ENCODE results near the gene ZNF428.
"Not testable (repeated sequence)": the region's sequence is repeated elsewhere in the genome, so short reads cannot be mapped to it uniquely, and the experiment has no call there.

ZNF428 gene, protein sequence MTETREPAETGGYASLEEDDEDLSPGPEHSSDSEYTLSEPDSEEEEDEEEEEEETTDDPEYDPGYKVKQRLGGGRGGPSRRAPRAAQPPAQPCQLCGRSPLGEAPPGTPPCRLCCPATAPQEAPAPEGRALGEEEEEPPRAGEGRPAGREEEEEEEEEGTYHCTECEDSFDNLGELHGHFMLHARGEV

DNA sequence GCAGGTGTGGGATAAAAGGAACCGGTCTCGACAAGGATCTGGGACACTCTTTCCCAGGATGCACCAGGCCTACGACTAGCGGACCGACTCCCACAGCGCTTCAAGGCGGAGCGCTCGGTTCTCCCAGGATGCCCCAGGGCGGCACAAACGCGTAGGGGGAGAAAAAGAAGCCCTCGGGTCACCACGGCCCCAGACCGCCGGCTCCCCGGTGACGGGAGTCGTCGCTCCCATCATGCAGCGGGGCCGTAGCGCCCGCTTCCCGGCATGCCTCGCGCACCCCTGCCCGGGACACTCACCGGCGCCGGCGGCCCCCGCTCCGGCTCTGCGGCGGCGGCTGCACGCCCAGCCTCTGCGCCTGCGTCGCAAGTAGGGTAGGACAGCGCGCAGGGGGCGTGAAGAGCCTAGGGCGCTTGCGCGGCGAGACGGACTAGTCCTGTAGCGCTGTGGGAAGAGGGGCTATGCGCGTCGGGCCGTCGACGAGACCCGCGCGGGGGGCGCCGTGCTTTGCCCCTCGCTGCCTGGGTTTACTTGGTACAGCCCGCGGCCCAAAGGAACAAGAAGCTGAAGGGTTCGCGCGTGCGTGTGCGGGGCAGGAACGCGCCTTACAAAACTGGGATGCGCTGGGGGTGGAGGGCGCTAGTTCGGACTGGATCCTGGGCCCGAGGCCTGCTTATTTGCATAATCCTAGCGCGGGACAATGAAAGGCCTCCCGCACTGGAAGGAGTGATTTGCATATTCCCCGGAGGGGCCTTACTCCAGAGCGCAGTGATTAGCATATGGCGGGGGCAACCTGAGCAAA lies at the start of gene ZNF428:
TSS of gene ZNF428 (minus strand) at position 368 of the 799 bp plus-strand sequence. CDS start 5,325 bp downstream, outside the sequence.
- peak; percentile 84 for DNase-seq

DNA sequence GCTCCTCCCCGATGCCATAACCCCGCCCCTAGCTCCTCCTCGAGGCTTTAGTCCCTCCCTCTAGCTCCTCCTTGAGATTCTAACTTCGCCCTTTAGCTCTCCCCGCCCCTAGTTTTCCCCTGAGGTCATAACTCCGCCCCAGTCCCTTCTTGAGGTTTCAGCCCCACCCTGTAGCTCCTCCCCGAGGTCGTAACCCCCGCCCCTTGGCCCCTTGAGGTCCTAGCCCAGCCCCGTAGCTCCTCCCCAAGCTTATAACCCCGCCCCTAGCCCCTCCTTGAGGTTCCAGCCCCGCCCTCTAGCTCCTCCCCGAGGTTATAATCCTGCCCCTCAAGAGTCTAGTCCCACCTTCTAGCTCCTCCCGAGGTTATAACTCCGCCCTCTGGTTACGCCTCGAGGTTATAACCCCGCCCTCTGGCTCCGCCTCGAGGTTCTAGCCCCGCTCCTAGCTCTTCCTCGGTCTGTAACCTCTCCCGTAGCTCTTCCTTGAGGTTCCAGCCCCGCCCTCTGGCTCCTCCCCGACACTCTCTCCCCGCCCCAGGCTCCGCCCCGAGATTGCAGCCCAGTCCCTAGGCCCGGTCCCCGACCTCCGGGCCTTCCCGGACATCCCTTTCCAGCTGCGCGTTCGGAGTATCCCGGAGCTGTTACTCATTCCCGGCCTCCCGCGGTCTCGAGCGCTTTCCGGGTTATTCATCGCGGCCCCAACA lies 49.1 kb upstream of the ZNF428 start:
- DNase-seq: peak; percentile 91

DNA sequence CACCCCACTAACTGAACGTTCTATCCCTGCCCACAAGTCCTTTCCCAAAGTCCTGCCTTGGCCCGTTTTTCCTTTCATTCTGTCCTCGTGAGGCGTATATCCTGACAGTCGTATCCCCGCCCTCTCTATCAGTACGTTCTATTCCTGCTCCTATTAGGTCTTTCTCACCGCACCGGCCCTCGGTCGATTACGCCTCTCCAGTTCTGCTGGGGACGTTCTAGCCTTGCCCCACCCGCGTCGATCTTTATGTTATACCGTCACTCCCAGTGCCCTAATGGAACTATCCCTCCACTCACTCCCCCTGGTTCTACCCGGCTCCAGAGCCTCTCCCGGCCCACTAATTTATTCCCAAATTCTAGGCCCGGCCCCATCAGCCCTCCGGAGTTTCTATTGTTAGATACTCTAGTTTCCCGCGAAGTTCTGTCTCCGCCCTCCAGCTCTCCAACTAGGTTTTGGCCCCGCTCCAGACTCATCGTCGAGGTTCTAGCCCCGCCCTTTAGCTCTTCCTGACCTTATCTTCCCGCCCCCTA lies 48.5 kb upstream of the ZNF428 start:
- peak; percentile 17 for DNase-seq

DNA sequence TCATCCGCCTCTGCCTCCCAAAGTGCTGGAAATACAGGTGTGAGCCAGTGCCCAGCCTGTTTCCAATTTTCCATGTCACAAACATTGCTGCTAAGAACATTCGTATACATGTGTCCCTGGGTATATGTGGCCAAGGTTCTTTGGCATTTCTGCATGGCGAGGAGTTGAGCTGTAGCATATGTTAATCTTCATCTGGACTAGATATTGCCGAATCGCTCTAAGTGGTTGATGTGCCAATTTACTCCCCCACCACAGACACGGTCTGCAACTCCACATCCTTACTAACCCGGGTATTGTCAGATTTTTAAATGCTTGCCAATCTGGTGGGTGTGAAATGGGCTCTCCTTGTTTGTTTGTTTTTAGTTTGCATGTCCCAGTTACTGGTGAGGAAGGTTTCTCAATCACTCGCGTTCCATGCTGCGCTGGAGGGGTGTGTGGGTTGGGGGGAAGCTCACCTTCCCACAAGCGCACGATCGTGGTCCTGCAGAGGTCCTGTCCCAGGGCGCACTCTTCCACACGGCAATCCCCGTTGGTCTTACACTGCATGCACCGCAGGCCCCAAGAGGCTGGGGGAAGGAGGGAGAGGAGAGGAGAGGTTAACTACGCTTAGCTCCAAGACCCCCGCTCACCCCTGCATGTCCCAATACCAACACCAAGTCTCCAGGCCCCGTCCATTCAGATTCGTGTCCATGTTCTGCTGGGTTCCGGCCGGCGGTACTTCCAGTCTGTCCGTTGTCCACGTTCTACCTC lies 47.9 kb upstream of the ZNF428 start:
- peak; percentile 17 for DNase-seq

DNA sequence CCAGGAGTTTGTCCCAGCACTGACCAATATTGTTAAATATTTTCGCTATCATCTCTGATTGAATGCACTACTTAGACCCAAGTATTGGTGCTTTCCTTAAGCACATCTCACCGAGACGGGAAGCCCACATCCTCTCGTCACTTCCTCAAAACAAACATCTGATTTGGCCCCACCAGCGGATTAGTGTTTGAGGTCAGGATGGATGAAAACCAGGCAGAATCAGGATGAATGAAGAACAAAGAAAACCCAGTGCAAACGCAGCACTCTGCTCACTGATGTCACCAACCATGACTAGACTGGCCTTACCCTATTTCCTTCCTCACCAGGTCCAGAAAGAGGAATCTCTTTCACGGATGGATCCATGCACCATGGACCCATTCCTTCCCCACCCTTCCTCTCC lies 44.6 kb upstream of the ZNF428 start:
- DNase-seq: no peak

DNA sequence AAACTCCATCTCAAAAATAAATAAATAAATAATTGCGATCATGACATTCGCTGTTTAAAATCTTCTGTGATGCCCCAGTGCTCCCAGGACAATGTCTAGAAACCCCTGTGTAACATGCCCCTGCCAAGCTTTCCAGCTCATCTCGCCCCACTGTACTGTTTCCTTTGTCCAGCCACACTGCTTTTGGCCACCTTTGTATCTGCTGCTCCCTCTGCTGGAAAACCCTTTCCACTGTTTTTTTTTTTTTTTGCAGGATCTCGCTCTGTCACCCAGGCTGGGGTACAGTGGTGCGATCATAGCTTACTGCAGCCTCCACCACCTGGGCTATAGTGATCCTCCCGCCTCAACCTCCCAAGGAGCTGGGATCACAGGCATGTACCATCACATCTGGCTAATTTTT lies 43.1 kb upstream of the ZNF428 start:
- no peak for DNase-seq

DNA sequence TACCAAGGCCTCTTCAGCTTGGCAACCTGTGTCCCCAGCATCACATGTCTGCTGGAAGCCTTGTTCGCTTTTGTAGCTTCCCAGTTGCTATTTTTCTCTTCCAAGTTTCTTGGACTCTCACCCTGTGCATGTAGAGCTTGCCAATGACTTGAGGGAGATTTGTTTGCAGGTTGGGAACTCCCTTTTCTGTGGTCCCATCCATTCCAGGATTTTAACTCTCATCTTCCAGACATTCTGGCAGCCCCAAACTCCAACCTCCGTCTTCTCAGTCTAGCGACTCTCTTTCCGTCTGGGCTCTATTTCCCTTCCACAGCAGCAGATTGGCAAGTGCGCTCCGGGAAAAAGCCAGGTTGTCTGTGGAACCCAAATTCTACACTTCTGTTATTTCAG lies 41.5 kb upstream of the ZNF428 start:
- DNase-seq: no peak

DNA sequence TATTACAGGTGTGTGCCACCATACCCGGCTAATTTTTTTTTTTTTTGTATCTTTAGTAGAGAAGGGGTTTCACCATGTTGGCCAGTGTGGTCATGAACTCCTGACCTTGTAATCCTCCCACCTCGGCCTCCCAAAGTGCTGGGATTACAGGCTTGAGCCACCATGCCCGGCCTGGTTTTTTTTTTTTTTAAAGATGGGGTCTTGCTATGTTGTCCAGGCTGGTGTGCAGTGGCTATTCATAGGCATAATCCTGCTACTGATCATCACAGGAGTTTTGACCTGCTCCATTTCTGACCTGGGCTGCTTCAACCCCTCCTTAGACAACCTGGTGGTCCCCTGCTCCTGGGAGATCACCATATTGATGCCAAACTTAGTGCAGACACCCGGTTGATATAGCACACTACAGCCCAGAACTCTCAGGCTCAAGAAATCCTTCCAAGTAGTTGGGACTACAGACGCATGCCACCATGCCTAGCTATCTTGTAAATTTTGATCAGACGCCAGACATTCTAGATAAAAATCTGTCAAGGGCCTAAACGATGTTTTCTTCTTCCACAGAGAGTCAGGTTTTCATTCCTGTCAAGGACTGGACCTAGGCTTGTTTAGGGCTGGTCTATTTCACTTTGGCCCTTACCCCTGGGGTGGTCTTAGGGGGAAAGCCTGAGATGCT lies 41.0 kb upstream of the ZNF428 start:
- DNase-seq: no peak

DNA sequence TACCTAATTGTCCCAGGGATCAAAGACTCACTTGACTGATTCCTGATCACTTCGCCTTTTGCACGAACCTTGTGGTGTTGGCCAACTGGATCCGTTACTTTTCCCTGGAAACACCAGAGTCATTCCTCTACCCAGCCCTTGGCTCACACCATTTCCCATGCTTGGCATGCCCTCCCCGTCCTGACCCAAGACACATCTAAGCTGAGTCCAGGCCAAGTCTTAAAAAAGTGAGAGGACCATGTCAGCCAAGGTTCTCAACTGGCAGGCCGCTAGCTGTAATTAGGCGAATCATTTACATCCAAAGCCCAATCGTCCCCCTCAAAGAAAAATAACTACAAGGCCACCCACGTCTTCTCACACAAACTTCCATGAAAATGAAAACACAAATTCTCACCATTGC lies 39.1 kb upstream of the ZNF428 start:
- no peak for DNase-seq

DNA sequence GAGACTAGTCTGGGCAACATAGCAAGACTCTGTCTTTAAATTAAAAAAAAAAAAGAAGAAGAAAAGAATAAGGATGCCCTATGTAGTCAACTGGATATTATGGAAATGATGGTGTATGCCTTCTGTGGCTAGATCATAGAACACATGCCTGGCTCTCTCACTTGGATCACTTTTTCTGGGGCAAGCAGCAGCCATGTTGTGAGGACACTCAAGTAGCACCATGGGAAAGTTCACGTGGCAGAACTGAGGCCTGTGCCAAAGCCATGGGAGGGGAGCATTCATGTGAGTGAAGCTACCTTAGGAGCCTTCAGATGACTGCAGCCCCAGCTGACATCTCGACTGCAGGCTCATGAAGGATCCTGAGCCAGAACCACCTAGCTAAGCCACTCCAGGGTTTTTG lies 38.6 kb upstream of the ZNF428 start:
- no peak for DNase-seq

DNA sequence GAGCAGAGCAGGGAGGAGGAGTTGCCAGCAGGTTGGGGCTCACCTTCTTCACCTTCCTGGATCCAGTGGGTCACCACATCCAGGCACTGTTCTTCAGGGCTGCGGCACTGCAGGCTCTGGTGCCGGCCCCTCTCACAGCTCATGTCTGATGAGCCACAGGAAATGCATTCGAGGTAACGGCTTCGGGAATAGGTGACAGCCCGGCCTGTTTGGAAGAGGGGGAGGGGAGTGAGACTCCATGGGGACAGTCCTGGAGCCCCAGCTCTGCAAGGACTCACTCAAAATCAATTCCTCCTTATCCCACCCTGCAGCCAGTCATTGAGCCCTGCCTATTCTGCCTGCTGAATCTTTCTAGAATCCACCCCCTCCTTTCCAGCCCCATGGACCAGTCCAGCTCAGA lies 37.0 kb upstream of the ZNF428 start:
- DNase-seq: no peak

DNA sequence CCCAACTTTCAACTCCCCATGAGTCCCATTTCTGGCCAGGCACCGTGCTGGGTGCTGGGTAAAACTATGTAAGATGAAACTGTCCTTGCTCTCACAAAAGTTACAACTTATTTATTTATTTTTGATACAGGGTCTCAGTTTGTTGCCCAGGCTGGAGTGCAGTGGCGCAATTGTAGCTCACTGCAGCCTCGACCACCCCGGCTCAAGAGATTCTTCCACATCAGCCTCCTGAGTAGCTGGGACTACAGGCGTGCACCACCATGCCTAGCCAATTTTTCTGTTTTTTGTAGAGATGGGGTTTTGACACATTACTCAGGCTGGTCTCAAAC lies 33.1 kb upstream of the ZNF428 start:
- no peak for DNase-seq

DNA sequence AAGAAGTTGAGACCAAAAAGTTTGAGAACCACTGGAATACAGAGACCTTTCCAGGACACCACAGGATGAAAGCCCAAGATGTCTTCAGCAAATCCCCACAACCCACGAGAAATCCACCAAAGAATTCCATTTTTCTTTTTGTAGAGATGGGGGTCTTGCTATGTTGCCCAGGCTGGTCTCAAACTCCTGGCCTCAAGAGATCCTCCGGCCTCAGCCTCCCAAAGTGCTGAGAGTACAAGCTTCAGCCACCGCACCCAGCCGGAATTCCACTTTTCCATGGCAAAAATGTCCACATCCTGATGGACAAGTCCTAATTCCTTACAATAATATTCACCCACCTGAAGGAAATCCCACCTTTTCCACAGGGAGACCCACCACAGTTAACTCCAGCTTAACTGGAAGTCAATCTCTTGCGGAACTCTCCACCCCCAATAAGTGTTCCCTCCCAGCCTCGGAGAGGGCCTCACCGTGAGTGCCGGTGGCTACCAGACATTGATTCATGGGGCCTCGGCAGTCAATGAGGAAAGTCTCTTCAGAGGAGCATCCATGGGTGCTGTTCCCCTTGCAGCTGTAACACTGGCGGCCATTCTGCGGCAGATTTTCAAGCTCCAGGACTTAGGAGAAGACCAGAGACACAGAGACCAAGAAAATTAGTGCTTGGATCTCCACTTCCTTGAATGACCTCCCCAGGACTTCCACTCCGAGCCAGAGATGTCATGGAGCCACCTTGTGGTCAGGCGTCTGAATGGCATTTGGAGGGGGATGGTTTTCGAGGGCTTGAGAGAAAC lies 32.5 kb upstream of the ZNF428 start:
- DNase-seq: peak; percentile 32

DNA sequence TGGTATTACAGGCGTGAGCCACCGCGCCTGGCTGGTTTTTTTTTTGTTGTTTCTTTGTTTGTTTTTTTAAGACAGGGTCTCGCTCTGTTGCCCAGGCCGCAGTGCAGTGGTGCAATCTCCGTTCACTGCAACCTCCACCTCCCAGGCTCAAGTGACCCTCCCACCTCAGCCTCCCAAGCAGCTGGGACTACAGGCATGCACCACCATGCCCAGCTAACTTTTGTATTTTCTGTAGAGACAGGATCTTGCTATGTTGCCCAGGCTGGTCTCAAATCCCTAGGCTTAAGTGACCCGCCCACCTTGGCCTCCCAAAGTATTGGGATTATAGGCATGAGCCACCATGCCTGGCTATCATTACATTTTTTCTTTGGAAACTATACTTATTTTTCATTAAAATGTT lies 30.8 kb upstream of the ZNF428 start:
- DNase-seq: not testable (repeated sequence)

DNA sequence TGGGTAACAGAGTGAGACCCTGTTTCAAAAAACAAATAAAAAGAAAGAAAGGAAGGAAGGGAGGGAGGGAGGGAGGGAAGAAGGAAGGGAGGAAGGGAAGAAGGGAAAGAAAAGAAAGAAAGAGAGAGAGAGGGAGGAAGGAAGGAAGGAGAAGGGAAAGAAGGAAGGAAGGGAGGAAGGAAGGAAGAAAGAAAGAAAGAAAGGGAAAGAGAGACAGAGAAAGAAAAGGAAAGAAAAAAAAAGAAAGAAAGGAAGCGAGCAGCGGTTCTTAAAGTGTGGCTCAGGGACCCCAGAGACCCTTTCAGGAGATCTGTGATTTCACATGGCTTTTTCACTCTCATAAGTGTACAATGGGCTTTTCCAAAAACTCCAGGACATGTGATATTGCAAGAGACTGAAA lies 30.1 kb upstream of the ZNF428 start:
- DNase-seq: no peak

DNA sequence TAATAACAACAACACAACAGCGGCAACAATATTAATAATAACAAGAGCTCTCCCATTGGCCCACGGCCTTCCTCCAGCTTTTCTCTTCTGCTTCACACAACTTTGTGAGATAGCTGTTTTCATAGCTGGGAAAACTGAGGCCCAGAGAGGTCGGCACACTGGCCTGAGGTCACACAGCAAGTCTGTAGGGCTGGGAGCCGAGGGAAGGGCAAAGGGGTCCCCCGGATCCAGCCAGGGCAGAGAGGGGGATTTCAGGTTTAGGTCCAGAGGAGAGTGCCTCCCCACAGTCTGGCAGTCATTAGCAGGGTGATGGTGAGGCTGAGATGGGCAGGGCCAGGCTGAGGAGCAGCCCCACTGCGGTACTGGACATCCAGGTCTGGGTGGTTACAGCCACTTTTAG lies 29.2 kb upstream of the ZNF428 start:
- no peak for DNase-seq

DNA sequence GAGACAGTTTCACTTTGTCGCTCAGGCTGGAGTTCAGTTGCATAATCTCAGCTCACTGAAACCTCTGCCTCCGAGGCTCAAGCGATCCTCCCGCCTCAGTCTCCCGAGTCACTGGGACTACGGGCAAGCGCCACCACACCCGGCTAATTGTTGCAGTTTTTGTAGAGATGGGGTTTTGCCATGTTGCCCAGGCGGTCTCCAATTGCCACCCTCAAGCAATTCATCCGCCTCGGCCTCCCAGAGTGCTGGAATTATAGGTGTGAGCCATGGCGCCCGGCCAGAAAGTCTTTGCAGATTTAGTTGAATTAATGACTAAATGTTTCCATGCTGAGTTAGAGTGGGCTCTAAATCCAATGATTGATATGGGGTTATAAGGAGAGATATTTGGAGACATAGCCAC lies 24.8 kb upstream of the ZNF428 start:
- DNase-seq: no peak

DNA sequence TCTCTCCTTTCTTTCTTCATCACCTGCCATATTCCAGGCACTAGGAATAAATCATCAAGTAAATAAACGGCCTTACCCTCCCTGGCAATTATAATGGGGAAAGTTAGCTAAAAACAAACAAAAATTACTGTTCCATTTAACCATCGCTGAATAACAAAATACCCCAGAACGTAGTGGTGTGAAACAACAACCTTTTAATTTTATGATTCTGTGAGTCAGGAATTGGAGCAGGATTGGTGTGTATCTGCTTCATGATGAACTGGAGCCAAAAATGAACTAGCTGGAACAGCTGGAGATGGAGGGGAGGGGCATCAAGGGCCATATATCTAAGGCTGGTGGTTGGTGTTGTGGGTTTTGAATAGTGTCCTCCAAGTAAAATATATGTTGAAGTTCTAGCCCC lies 23.9 kb upstream of the ZNF428 start:
- DNase-seq: no peak

DNA sequence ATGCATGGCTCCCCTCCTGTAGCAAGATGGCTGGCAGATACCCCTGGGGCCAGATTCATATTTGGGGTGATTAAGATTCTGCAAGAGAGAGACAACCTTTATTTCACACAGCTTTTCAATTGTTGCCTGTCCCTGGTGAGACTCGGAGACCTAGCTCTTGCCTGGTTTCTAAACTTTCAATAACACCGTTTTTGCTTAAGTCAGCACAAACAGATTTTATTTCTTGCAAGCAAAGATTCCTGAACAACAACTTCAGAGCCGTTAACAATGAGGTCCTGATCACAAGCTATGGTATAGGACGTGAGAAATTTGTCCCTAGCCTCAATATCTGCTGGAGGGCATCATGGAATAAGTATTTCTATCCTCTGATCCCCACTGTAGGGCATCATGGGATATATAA lies 23.1 kb upstream of the ZNF428 start:
- DNase-seq: no peak

DNA sequence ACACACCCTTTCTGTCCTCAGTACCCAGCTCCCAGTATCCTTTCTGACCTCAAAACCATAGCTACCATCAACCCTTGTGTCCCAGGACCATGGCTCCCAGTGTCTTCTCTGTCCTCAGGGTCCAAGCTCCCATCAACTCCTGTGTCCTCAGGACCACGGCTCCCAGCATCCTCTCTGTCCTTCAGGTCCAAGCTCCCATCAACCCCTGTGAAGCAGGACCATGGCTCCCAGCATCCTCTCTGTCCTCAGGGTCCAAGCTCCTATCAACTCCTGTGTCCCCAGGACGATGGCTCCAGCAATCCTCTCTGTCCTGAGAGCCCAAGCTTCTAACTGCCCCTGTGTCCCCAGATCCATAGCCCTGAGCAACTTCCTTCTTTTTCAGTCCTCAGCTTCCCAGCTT lies 21.9 kb upstream of the ZNF428 start:
- no peak for DNase-seq

DNA sequence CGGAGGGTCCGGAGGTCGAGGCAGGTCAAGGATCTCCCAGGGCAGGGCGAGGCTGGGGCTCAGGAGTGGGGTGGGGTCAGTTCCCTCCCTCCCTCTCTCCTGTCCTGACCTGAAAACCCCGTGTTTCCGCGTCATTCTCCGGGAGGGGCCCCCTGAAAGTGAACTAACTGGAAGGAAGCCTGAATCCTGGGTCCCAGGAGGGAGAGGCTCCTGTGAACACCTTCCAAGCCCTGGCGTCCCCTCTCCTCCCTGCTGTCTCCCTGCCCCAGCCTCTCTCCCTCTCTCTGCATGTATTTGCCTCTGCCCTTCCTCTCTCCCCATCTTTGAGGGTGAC lies 21.0 kb upstream of the ZNF428 start:
- no peak for DNase-seq

All from activated CD8-positive, alpha-beta memory T cell treated with anti-CD3 and anti-CD28 coated beads, Interleukin-2, amount 50 U/mL, for 4 hours (primary cell).